Esophagus muscularis mucosa (tissue), 4 donors: ENCODE data around the gene CLDN22. TPM values are rescaled to one million over a fixed set of nuclear protein-coding genes. Genes with fewer than 3 reads are reported as not detected.

Source experiments
- DNase-seq: peaks from one replicate; pipeline ENCODE4 v3.0.0-alpha.2; 2017; ENCODE audit errors: extremely low spot score
- H3K27ac ChIP-seq, 4 donors: fragments of 200-600 bp; sonication (generic); replicated peaks in 1 of 4; 1 replicate in 3 of 4; 2 replicates in 1 of 4; pipeline ENCODE4 v1.5.1; 2016 to 2019; ENCODE audit warnings: mild to moderate bottlenecking in 1 of 4
- H3K27me3 ChIP-seq, 4 donors: fragments of 200-600 bp; sonication (generic); one replicate each; pipeline versions ENCODE4 v1.5.1 to v1.6.0; 2016 to 2019
- H3K36me3 ChIP-seq, 4 donors: fragments of 200-600 bp; sonication (generic); one replicate each; pipeline ENCODE4 v1.5.1; 2016 to 2019
- H3K4me1 ChIP-seq, 4 donors: fragments of 200-600 bp; sonication (generic); one replicate each; pipeline ENCODE4 v1.5.1; 2016 to 2019
- H3K4me3 ChIP-seq, 4 donors: fragments of 200-600 bp; sonication (generic); 1 replicate in 2 of 4; 2 replicates in 2 of 4; pipeline ENCODE4 v1.5.1; 2016 to 2019; ENCODE audit warnings: mild to moderate bottlenecking in 4 of 4, moderate library complexity in 1 of 4
- H3K9me3 ChIP-seq, 4 donors: fragments of 200-600 bp; sonication (generic); 1 replicate in 3 of 4; 2 replicates in 1 of 4; pipeline ENCODE4 v1.5.1; 2016 to 2019
- EP300 ChIP-seq: sonication (generic); formaldehyde crosslinking; IDR thresholded peaks from one replicate; pipeline ENCODE4 v1.6.1; 2017; ENCODE audit warnings: antibody characterized with exemption
- POLR2A ChIP-seq: fragments of 450-650 bp; IDR thresholded peaks from one replicate; pipeline ENCODE4 v1.6.1; 2017; ENCODE audit warnings: antibody characterized with exemption, moderate library complexity, mild to moderate bottlenecking, low read depth
- POLR2AphosphoS5 ChIP-seq, 2 donors: sonication (generic); formaldehyde crosslinking; IDR thresholded peaks; one replicate each; pipeline ENCODE4 v1.6.1; 2017; ENCODE audit warnings: antibody characterized with exemption in 2 of 2
- WGBS: methylation state at CpG from one replicate; pipeline ENCODE4 v1.1.5; 2018; 5-methylcytosine and 5-hydroxymethylcytosine counted together
- intact Hi-C: fragments of 100-400 bp; cut with DNase I; formaldehyde crosslinking; loops from one replicate; pipeline ENCODE4 v1.15.1; 2023
- total RNA-seq, 4 donors: library from RNA; depleted of rRNA; stranded (reverse); fragments of >200 nt; gene quantifications; one replicate each; pipeline versions ENCODE4 v1.1.0 to v1.2.1, GENCODE V29; 2016
- TF ChIP-seq, protein P1 (sequence below), 3 experiments: fragments of 200-600 bp in 2 of 3; fragments of 450-650 bp in 1 of 3; sonication (generic) in 2 of 3; IDR thresholded peaks; one replicate each; pipeline ENCODE4 v1.5.1; 2017 to 2019; ENCODE audit warnings: antibody characterized with exemption in 3 of 3, mild to moderate bottlenecking in 2 of 3, moderate library complexity in 1 of 3

Gene CLDN22
- total RNA-seq, 4 donors from 2014 or later = not detected

DNA sequence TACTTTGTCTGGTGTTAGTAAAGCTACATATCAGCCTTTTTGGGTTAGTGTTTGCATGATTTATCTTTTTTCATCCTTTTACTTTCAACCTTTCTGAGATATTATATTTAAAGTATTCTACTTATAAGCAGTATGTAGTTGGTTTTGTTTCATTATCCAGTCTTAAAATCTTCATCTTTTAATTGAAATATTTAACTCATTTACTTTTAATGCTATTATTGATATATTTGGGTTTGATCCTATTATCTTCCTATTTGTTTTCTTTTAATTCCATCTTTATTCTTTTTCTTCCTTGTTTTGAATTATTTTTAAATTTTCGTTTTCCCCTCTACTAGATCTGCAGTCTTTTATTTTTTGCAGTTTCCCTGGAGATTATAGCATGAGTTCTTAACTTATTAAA lies 44.0 kb downstream of the CLDN22 start:
- 93% methylated on average over 1 of the region's 1 CpG for WGBS
- Histone ChIP-seq H3K9me3 (peaks cover 6 to 24% (median 23%) of the 10 kb centered on the region in 4 donors), H3K4me1 (no peaks in the 10 kb centered on the region), H3K27ac (no peak overlapping the region), H3K4me3 (no peak overlapping the region), H3K36me3 (peaks cover 23 to 60% (median 44%) of the 10 kb centered on the region in 4 donors), H3K27me3 (no peaks in the 10 kb centered on the region)
- DNase-seq = no peak
- TF ChIP-seq, protein P1, sequence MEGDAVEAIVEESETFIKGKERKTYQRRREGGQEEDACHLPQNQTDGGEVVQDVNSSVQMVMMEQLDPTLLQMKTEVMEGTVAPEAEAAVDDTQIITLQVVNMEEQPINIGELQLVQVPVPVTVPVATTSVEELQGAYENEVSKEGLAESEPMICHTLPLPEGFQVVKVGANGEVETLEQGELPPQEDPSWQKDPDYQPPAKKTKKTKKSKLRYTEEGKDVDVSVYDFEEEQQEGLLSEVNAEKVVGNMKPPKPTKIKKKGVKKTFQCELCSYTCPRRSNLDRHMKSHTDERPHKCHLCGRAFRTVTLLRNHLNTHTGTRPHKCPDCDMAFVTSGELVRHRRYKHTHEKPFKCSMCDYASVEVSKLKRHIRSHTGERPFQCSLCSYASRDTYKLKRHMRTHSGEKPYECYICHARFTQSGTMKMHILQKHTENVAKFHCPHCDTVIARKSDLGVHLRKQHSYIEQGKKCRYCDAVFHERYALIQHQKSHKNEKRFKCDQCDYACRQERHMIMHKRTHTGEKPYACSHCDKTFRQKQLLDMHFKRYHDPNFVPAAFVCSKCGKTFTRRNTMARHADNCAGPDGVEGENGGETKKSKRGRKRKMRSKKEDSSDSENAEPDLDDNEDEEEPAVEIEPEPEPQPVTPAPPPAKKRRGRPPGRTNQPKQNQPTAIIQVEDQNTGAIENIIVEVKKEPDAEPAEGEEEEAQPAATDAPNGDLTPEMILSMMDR (IDR thresholded peaks at IDR 0.05) = no peak
- TF ChIP-seq POLR2A = no peak
- no peak for TF ChIP-seq POLR2AphosphoS5 (IDR thresholded peaks at IDR 0.05)
- TF ChIP-seq EP300 = no peak
- intact Hi-C loops = no loop called here

DNA sequence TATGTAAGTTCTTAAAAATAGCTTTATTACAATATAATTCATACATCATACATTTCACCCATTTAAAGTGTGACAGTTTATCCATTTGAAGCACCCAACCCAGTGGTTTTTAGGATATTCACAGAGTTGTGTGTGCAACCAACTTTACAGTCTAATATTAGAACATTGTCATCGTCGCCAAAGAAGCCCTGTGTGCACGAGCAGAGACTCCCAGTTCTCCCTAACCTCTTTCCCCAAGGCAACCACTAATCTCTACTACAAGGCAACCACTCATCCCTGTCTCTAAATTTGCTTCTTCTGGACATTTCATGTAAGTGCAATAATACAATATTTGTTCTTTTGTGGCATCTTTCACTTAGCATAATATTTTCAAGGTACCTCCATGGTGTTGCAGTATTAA lies 47.7 kb downstream of the CLDN22 start:
- H3K36me3 ChIP-seq = peaks cover 37 to 83% (median 62%) of the 10 kb centered on the region in 4 donors
- no peak overlapping the region for H3K27ac ChIP-seq
- intact Hi-C loops = no loop called here
- peaks cover 6 to 24% (median 23%) of the 10 kb centered on the region in 4 donors for H3K9me3 ChIP-seq
- DNase-seq = no peak
- no peak overlapping the region for H3K4me3 ChIP-seq
- H3K27me3 ChIP-seq = no peaks in the 10 kb centered on the region
- no peaks in the 10 kb centered on the region for H3K4me1 ChIP-seq
- WGBS = 87% methylated on average over 3 of the region's 3 CpGs
- TF ChIP-seq POLR2A (no peak), POLR2AphosphoS5 (IDR thresholded peaks at IDR 0.05) (no peak), EP300 (no peak)
- TF ChIP-seq, protein P1 (IDR thresholded peaks at IDR 0.05) = no peak

- H3K4me3 ChIP-seq = no peak overlapping the region
- no peak overlapping the region for H3K27ac ChIP-seq
- no peaks in the 10 kb centered on the region for H3K4me1 ChIP-seq
- DNase-seq = no peak
- no peaks in the 10 kb centered on the region for H3K27me3 ChIP-seq
- peaks cover 33 to 90% (median 63%) of the 10 kb centered on the region in 4 donors for H3K36me3 ChIP-seq
- intact Hi-C loops = no loop called here
- TF ChIP-seq POLR2AphosphoS5 (IDR thresholded peaks at IDR 0.05) (no peak), POLR2A (no peak), EP300 (no peak)
- TF ChIP-seq, protein P1 (IDR thresholded peaks at IDR 0.05) = no peak
- WGBS = 98% methylated on average over 9 of the region's 9 CpGs
- no peaks in the 10 kb centered on the region for H3K9me3 ChIP-seq
Observed at GRCh38 chr4:183268556-183268955, 51.5 kb downstream of the CLDN22 start.

Other genes starting within 250 kb of the CLDN22 start
- 10 to 100 TPM; 28.2 to 38.5 (median 37.0) TPM for gene WWC2, start 221.0 kb downstream of the CLDN22 start, total RNA-seq
- not detected for gene CLDN24, start 2.1 kb upstream of the CLDN22 start, total RNA-seq
- gene CDKN2AIP, start 124.4 kb upstream of the CLDN22 start, total RNA-seq = 10 to 100 TPM; 19.4 to 21.8 (median 20.5) TPM
- gene ING2, start 184.8 kb upstream of the CLDN22 start, total RNA-seq = 10 to 100 TPM; 26.2 to 42.8 (median 38.6) TPM